IMR-90 (cell line): Measurements from ENCODE around the gene METRNL. TPM values are rescaled to one million over a fixed set of nuclear protein-coding genes. Genes with fewer than 3 reads are reported as not detected.

ENCODE experiments used
- ATAC-seq: fragments of 200-7000 bp; cut with Tn5 transposase; 2 replicates; pipeline ENCODE4 v1.9.1; 2020; ENCODE audit warnings: low read depth, mild to moderate bottlenecking, moderate library complexity
- BruUV-seq: library from RNA; stranded (reverse); fragments of 400-500 nt; replicated peaks from 2 replicates; lab custom pipeline; 2021; lab: Mats Ljungman, UMichigan
- CTCF ChIA-PET: fragments of 300-600 bp; formaldehyde crosslinking; extraction: SDS; loops from one replicate; lab custom pipeline; 2021; ENCODE audit warnings: antibody characterized with exemption; lab: Yijun Ruan, JAX
- POLR2A ChIA-PET: fragments of 300-600 bp; sonication (Branson Sonifier 250); formaldehyde crosslinking; loops from one replicate; lab custom pipeline; 2022; ENCODE audit warnings: antibody characterized with exemption; ENCODE audit not compliant: unreplicated experiment; lab: Charles Lee
- DNase-seq: peaks from one replicate; pipeline ENCODE4 v3.0.0; 2013
- H2AFZ ChIP-seq: replicated peaks from 2 replicates; pipeline ENCODE3; 2013; ENCODE audit warnings: low read length, mild to moderate bottlenecking; ENCODE audit not compliant: poor library complexity
- H2AK5ac ChIP-seq: 2 replicates; pipeline ENCODE4 v1.6.1; 2013; ENCODE audit warnings: low read depth, low read length, inconsistent platforms
- H2AK9ac ChIP-seq: replicated peaks from 2 replicates; pipeline ENCODE3; 2013; ENCODE audit warnings: mild to moderate bottlenecking, low read depth, low read length, moderate library complexity; ENCODE audit not compliant: poor library complexity
- H2BK120ac ChIP-seq: 2 replicates; pipeline ENCODE4 v1.6.1; 2013; ENCODE audit warnings: low read depth, low read length, inconsistent platforms
- H2BK15ac ChIP-seq: 3 replicates; pipeline ENCODE4 v1.6.1; 2013; ENCODE audit warnings: low read depth, low read length, inconsistent platforms
- H2BK20ac ChIP-seq: 2 replicates; pipeline ENCODE4 v1.6.1; 2013; ENCODE audit warnings: low read depth, mild to moderate bottlenecking, inconsistent platforms, low read length, moderate library complexity
- H2BK5ac ChIP-seq: 2 replicates; pipeline ENCODE4 v1.6.1; 2013; ENCODE audit warnings: mild to moderate bottlenecking, low read depth, low read length, inconsistent platforms; ENCODE audit not compliant: poor library complexity, severe bottlenecking
- H3K14ac ChIP-seq: replicated peaks from 2 replicates; pipeline ENCODE4 v1.6.1; 2013; ENCODE audit warnings: low read depth, low read length, inconsistent platforms
- H3K18ac ChIP-seq: 2 replicates; pipeline ENCODE4 v1.6.1; 2013; ENCODE audit warnings: low read depth, low read length, control low read depth
- H3K23ac ChIP-seq: 2 replicates; pipeline ENCODE4 v1.6.1; 2013; ENCODE audit warnings: low read depth, low read length, inconsistent platforms
- H3K27ac ChIP-seq: 2 replicates; pipeline ENCODE4 v1.5.1; 2013; ENCODE audit warnings: mild to moderate bottlenecking, control low read depth, low read length; ENCODE audit not compliant: insufficient read depth
- H3K27me3 ChIP-seq: 2 replicates; pipeline ENCODE4 v1.6.1; 2013; ENCODE audit warnings: low read length; ENCODE audit not compliant: control insufficient read depth, insufficient read depth
- H3K36me3 ChIP-seq: 2 replicates; pipeline ENCODE4 v1.6.1; 2013; ENCODE audit warnings: low read length, mixed read lengths; ENCODE audit not compliant: control insufficient read depth, insufficient read depth
- H3K4ac ChIP-seq: 2 replicates; pipeline ENCODE4 v1.6.1; 2013; ENCODE audit warnings: low read depth, low read length, inconsistent platforms
- H3K4me1 ChIP-seq: 2 replicates; pipeline ENCODE4 v1.6.1; 2013; ENCODE audit warnings: low read length, mixed read lengths; ENCODE audit not compliant: control insufficient read depth, insufficient read depth
- H3K4me2 ChIP-seq: 2 replicates; pipeline ENCODE4 v1.6.1; 2013; ENCODE audit warnings: low read depth, mild to moderate bottlenecking, control low read depth, low read length, moderate library complexity
- H3K4me3 ChIP-seq: 2 replicates; pipeline ENCODE4 v1.5.1; 2013; ENCODE audit warnings: low read depth, mild to moderate bottlenecking, control low read depth, low read length, moderate library complexity; ENCODE audit not compliant: insufficient read depth
- H3K56ac ChIP-seq: 2 replicates; pipeline ENCODE4 v1.6.1; 2013; ENCODE audit warnings: low read length, inconsistent platforms; ENCODE audit not compliant: insufficient read depth; ENCODE audit errors: extremely low read depth
- H3K79me1 ChIP-seq, 2 experiments: 2 replicates each; pipeline ENCODE4 v1.6.1; 2013; ENCODE audit warnings: low read length in 2 of 2, inconsistent platforms in 1 of 2, low read depth in 1 of 2
- H3K9ac ChIP-seq: 2 replicates; pipeline ENCODE4 v1.6.1; 2013; ENCODE audit warnings: low read depth, low read length, control low read depth
- H3K9me1 ChIP-seq: 2 replicates; pipeline ENCODE4 v1.6.1; 2013; ENCODE audit warnings: low read length, inconsistent platforms; ENCODE audit not compliant: insufficient read depth
- H3K9me3 ChIP-seq: 2 replicates; pipeline ENCODE4 v1.6.1; 2013; ENCODE audit warnings: low read length; ENCODE audit not compliant: control insufficient read depth, insufficient read depth
- H4K20me1 ChIP-seq: 2 replicates; pipeline ENCODE4 v1.6.1; 2013; ENCODE audit warnings: low read length, inconsistent platforms; ENCODE audit not compliant: insufficient read depth
- H4K5ac ChIP-seq: 2 replicates; pipeline ENCODE4 v1.6.1; 2013; ENCODE audit warnings: mild to moderate bottlenecking, low read depth, low read length, control low read depth
- H4K8ac ChIP-seq, 2 experiments: 2 replicates each; pipeline ENCODE4 v1.6.1; 2013; ENCODE audit warnings: low read depth in 2 of 2, low read length in 2 of 2, control low read depth in 1 of 2, inconsistent platforms in 1 of 2
- H4K91ac ChIP-seq: 2 replicates; pipeline ENCODE4 v1.6.1; 2013; ENCODE audit warnings: low read depth, low read length, inconsistent platforms; ENCODE audit not compliant: insufficient read depth
- BHLHE40 ChIP-seq: fragments of 150-350 bp; IDR thresholded peaks from 2 replicates; pipeline ENCODE4 v1.6.1; 2016; ENCODE audit warnings: mild to moderate bottlenecking, low read depth, low read length
- CEBPB ChIP-seq: IDR thresholded peaks from 2 replicates; pipeline ENCODE4 v1.6.1; 2012; ENCODE audit warnings: low read depth, low read length, improper control_type of control experiment
- CHD1 ChIP-seq: IDR thresholded peaks from 2 replicates; pipeline ENCODE4 v1.6.1; 2012; ENCODE audit warnings: low read depth, low read length, improper control_type of control experiment
- ELK1 ChIP-seq: fragments of 150-350 bp; IDR thresholded peaks from 2 replicates; pipeline ENCODE4 v1.6.1; 2016; ENCODE audit warnings: low read depth, mild to moderate bottlenecking, low read length, moderate library complexity, borderline replicate concordance
- FOS ChIP-seq: fragments of 150-350 bp; IDR thresholded peaks from 2 replicates; pipeline ENCODE4 v1.6.1; 2016; ENCODE audit warnings: low read depth, low read length
- MAFK ChIP-seq: IDR thresholded peaks from 2 replicates; pipeline ENCODE4 v1.6.1; 2012; ENCODE audit warnings: low read depth, low read length, improper control_type of control experiment
- MAZ ChIP-seq: IDR thresholded peaks from 2 replicates; pipeline ENCODE4 v1.6.1; 2012; ENCODE audit warnings: low read depth, mild to moderate bottlenecking, low read length, improper control_type of control experiment, moderate library complexity, borderline replicate concordance
- MXI1 ChIP-seq: IDR thresholded peaks from 2 replicates; pipeline ENCODE4 v1.6.1; 2012; ENCODE audit warnings: low read depth, mild to moderate bottlenecking, low read length, moderate library complexity, borderline replicate concordance
- NFE2L2 ChIP-seq: fragments of 150-350 bp; IDR thresholded peaks from 2 replicates; pipeline ENCODE4 v1.6.1; 2016; ENCODE audit warnings: low read depth, mild to moderate bottlenecking, low read length
- POLR2A ChIP-seq: IDR thresholded peaks from 2 replicates; pipeline ENCODE4 v1.6.1; 2012; ENCODE audit warnings: mild to moderate bottlenecking, low read depth, low read length
- RAD21 ChIP-seq: IDR thresholded peaks from 2 replicates; pipeline ENCODE4 v1.6.1; 2012; ENCODE audit warnings: low read length, improper control_type of control experiment
- RCOR1 ChIP-seq: IDR thresholded peaks from 2 replicates; pipeline ENCODE4 v1.6.1; 2012; ENCODE audit warnings: mild to moderate bottlenecking, low read length, improper control_type of control experiment; ENCODE audit not compliant: insufficient replicate concordance
- RFX5 ChIP-seq: IDR thresholded peaks from 2 replicates; pipeline ENCODE4 v1.8.0; 2012; ENCODE audit warnings: low read depth, mild to moderate bottlenecking, low read length, moderate library complexity
- SMC3 ChIP-seq: fragments of 150-350 bp; IDR thresholded peaks from 2 replicates; pipeline ENCODE4 v1.6.1; 2016; ENCODE audit warnings: low read depth, mild to moderate bottlenecking, antibody characterized with exemption, low read length, moderate library complexity
- WGBS, 2 experiments: methylation state at CpG; one replicate each; pipeline versions ENCODE4 v1.1.5 to v1.1.7; 2013; ENCODE audit warnings: missing lambda C conversion rate in 2 of 2; ENCODE audit not compliant: insufficient read length in 1 of 2; ENCODE audit errors: extremely low coverage in 2 of 2; 5-methylcytosine and 5-hydroxymethylcytosine counted together
- dilution Hi-C: fragments of 300-500 bp; cut with HindIII; formaldehyde crosslinking; loops from one replicate; pipeline ENCODE4 v1.14.3; 2018; ENCODE audit warnings: low sequenced_read_pairs; ENCODE audit not compliant: unreplicated experiment
- in situ Hi-C: fragments of 300-500 bp; cut with MboI; formaldehyde crosslinking; loops from 3 replicates; pipeline ENCODE4 v1.14.3; 2019; ENCODE audit warnings: low sequenced_read_pairs, inconsistent platforms, mixed read lengths
- intact Hi-C: fragments of 100-400 bp; cut with micrococcal nuclease; formaldehyde crosslinking; loops from 2 replicates; pipeline ENCODE4 v1.10.0; 2022
- polyA plus RNA-seq, 3 experiments: library from polyadenylated mRNA; depleted of rRNA; stranded (reverse); fragments of >200 nt; gene quantifications; 2 replicates each; pipeline ENCODE4 v1.2.3, GENCODE V29; 2012; ENCODE audit warnings: low replicate concordance in 1 of 3
- total RNA-seq: library from RNA; depleted of rRNA; stranded (reverse); fragments of >200 nt; gene quantifications from 2 replicates; pipeline ENCODE4 v1.2.3, GENCODE V29; 2012
- TF ChIP-seq, protein P1 (sequence below): fragments of 150-350 bp; IDR thresholded peaks from 2 replicates; pipeline ENCODE4 v1.6.1; 2017; ENCODE audit warnings: mild to moderate bottlenecking, antibody characterized with exemption, low read length, low read depth
- TF ChIP-seq, protein P2 (sequence below): conservative IDR thresholded peaks from 2 replicates; pipeline ENCODE4 v1.5.1; 2012; ENCODE audit warnings: mild to moderate bottlenecking, low read depth, low read length, improper control_type of control experiment

Gene METRNL
- total and polyA plus RNA-seq, 2 of the 4 experiments (the other 2 are of a cell fraction), result 17.9 to 48.2 TPM

DNA sequence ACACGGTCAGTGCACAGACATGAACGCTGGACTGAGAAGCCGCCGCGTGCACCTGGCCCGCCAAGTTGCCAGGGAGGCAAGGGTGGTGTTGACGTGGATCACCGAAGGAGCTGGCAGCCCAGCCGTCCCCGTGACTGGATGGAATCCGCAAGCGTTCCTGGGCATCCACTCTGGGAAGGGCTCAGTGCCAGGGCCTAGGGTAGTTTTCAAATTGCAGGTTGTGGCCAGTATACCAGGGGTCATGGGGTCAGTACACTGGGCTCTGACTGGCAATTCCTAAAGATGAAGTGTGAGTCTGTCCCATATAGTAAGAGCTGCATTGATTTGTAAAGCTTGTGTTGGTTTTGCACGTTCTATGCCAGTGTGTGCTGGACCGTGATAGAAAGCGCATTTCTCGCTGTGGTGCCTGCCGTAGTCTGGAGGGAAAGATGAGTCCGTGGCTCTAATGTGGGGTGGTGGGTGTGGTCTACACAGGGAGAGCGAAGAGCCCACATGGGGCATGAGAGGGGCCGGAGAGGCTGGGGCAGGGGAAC lies 21.1 kb upstream of the METRNL start:
- POLR2A ChIA-PET, result no interaction called here
- dilution Hi-C loops, result no loop called here
- H3K27me3 ChIP-seq, result peaks cover 3% of the 10 kb centered on the region; the same call in 1 of the 2 replicates
- peak overlapping the region; percentile 2; the same call in 1 of the 2 replicates for H2AK5ac ChIP-seq
- H3K18ac ChIP-seq, result no peak overlapping the region
- 90% methylated on average over 18 of the region's 20 CpGs; no CpG with 5 or more reads in 1 of the 2 experiments for WGBS, 2 experiments
- H3K27ac ChIP-seq, result no peak overlapping the region
- no peak for DNase-seq
- H2BK20ac ChIP-seq, result no peak overlapping the region
- in situ Hi-C loops, result no loop called here
- H3K36me3 ChIP-seq, result no peaks in the 10 kb centered on the region
- no TSS peak for BruUV-seq
- no peak overlapping the region for H2AFZ ChIP-seq
- no peak overlapping the region for H3K4ac ChIP-seq
- H3K9me3 ChIP-seq, result no peaks in the 10 kb centered on the region
- H3K14ac ChIP-seq, result no peak overlapping the region
- no peak overlapping the region for H2AK9ac ChIP-seq
- no peak overlapping the region for H3K4me2 ChIP-seq
- H2BK5ac ChIP-seq, result no peak overlapping the region
- no peak overlapping the region for H4K8ac ChIP-seq
- no peak overlapping the region for H3K9ac ChIP-seq
- H3K56ac ChIP-seq, result no peak overlapping the region
- peaks cover 13% of the 10 kb centered on the region for H3K9me1 ChIP-seq
- TF ChIP-seq MAFK (no peak), ELK1 (no peak), MAZ (no peak), CEBPB (no peak), BHLHE40 (no peak), CHD1 (no peak), NFE2L2 (no peak), MXI1 (no peak), POLR2A (no peak), FOS (no peak), SMC3 (no peak), RAD21 (no peak), RCOR1 (no peak), RFX5 (no peak)
- TF ChIP-seq, protein P1, sequence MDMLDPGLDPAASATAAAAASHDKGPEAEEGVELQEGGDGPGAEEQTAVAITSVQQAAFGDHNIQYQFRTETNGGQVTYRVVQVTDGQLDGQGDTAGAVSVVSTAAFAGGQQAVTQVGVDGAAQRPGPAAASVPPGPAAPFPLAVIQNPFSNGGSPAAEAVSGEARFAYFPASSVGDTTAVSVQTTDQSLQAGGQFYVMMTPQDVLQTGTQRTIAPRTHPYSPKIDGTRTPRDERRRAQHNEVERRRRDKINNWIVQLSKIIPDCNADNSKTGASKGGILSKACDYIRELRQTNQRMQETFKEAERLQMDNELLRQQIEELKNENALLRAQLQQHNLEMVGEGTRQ, result no peak
- TF ChIP-seq, protein P2, sequence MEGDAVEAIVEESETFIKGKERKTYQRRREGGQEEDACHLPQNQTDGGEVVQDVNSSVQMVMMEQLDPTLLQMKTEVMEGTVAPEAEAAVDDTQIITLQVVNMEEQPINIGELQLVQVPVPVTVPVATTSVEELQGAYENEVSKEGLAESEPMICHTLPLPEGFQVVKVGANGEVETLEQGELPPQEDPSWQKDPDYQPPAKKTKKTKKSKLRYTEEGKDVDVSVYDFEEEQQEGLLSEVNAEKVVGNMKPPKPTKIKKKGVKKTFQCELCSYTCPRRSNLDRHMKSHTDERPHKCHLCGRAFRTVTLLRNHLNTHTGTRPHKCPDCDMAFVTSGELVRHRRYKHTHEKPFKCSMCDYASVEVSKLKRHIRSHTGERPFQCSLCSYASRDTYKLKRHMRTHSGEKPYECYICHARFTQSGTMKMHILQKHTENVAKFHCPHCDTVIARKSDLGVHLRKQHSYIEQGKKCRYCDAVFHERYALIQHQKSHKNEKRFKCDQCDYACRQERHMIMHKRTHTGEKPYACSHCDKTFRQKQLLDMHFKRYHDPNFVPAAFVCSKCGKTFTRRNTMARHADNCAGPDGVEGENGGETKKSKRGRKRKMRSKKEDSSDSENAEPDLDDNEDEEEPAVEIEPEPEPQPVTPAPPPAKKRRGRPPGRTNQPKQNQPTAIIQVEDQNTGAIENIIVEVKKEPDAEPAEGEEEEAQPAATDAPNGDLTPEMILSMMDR, result no peak
- CTCF ChIA-PET, result no interaction called here
- H2BK120ac ChIP-seq, result no peak overlapping the region
- no peak overlapping the region for H3K23ac ChIP-seq
- intact Hi-C loops, result no loop called here
- H3K4me1 ChIP-seq, result peaks cover 8% of the 10 kb centered on the region
- no peak overlapping the region for H4K91ac ChIP-seq
- ATAC-seq, result no peak
- H3K4me3 ChIP-seq, result no peak overlapping the region
- no peak overlapping the region for H4K5ac ChIP-seq
- 0 out of 2 replicates have a peak, but pooled peaks cover 3% of the 10 kb centered on the region for H4K20me1 ChIP-seq
- peaks cover 0 to 3% of the 10 kb centered on the region in 2 experiments; a peak in 1 of 4 replicates for H3K79me1 ChIP-seq
- H2BK15ac ChIP-seq, result no peak overlapping the region
